GM19463 (cell line): ENCODE data around the gene HTATSF1.
A peak's percentile ranks its signal among the peaks of the same experiment; 100 is the strongest.

Experiments
- ATAC-seq: cut with Tn5 transposase; IDR thresholded peaks from one replicate; pipeline ENCODE4 v1.9.1; 2021; ENCODE audit warnings: mild to moderate bottlenecking, moderate library complexity; ENCODE audit not compliant: unreplicated experiment

HTATSF1 gene

GRCh38 chrX:136495043-136495442, 2.3 kb upstream of the HTATSF1 start:
- no peak for ATAC-seq

DNA sequence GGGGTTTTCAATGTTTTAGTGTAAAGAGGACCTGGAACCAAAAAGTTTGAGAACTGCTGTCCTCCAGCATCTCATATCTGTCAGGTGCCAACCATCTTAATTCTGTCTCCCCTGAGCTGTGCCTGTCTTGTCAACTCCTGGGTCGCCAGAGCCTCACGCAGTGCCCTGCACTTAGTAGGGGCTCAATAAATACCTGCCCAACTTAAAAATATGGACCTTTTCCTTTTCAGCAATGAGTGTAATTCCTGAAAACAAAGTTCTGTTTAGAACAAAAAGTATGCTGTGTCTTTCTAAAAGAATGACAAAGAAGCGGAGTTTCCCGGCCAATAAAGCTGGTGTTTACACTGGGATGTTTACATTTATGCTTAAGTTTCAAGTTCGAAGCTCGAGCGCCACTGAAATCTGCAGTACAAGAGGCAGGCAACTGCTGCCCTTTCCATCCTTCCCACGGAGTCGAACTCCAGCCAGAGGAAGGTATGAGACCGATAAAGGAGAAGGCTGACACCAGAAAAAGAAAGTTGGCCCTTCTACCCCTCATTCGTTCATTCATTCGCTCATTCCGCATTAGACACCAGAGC, 1.1 kb upstream of the HTATSF1 start:
- no peak for ATAC-seq

- peak; percentile 78 for ATAC-seq
Measured at GRCh38 chrX:136496764-136497555, 432 bp upstream of the HTATSF1 start.

- ATAC-seq = no peak
Measured at GRCh38 chrX:136519069-136519468, 21.7 kb downstream of the HTATSF1 start.

- ATAC-seq = no peak
Measured at GRCh38 chrX:136523770-136524169, 26.4 kb downstream of the HTATSF1 start.

- no peak for ATAC-seq
Measured at GRCh38 chrX:136525738-136526606, 28.6 kb downstream of the HTATSF1 start.

- ATAC-seq = no peak
Measured at GRCh38 chrX:136528645-136529315, 31.4 kb downstream of the HTATSF1 start.

- no peak for ATAC-seq
Measured at GRCh38 chrX:136529795-136530194, 32.4 kb downstream of the HTATSF1 start.

- no peak for ATAC-seq
Measured at GRCh38 chrX:136531951-136532350, 34.6 kb downstream of the HTATSF1 start, which contains the start of gene VGLL1. Gene VGLL1, plus strand, starts transcription at chrX:136532215. Its CDS starts 3,806 bp downstream, at chrX:136536021.

DNA sequence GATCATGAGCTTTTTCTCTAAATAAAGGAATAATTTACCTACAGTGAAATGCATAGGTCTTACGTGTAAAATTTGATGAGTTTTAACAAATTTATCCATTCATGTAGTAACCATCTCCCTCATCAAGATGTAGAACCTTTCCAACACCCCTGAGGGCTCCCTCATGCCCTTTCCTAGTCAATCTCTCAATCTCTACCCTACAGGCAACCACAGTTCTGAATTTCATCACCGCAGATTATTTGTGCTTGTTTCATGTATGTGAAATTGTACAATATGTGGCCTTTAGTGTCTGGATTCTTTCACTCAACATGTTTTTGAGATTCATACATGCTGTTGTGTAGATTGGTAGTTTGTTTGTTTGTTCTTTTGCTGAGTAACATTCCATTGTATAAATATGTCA, 36.7 kb downstream of the HTATSF1 start:
- no peak for ATAC-seq

DNA sequence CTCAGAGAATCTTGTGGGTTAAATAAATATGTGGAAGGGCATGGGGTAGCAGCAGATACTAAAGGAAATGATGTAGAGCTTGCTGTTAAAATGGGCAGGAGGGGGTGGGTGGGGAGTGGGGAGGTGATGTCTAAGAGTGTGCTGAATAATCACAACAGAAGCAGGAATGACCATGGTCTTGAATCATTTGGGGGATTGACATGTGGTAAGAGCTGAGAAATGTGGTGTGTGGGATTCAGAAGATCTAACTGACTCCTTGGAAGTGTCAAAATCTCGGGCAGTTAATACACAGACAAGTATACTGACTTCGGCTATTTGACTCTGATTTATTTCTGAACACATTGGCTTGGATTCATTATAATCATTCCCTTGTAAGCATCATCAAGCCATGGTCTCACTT, 41.4 kb downstream of the HTATSF1 start:
- ATAC-seq = no peak

GRCh38 chrX:136540226-136540625, 42.8 kb downstream of the HTATSF1 start:
- no peak for ATAC-seq

GRCh38 chrX:136541294-136541693, 43.9 kb downstream of the HTATSF1 start:
- ATAC-seq = no peak

DNA sequence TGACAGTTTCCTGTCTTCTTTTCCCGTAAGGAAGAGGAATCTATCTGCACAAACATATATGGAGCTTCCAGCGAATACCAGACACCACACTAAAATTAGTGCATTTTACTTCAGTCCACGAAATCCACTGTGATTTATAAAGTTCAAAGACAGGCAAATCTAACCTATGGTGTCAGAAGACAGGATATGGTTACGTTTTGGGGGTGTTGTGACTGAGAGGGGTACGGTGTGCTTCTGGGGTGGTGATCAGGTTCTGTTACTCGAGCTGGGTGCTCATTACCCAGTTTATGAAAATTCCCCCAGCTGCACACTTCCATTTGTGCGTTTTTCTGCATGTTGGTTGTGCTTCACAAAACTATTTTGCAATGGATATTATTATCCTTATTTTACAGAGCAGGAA, 44.9 kb downstream of the HTATSF1 start:
- ATAC-seq = no peak

GRCh38 chrX:136546371-136546781, 49.0 kb downstream of the HTATSF1 start:
- no peak for ATAC-seq

GRCh38 chrX:136549226-136549625, 51.8 kb downstream of the HTATSF1 start:
- ATAC-seq = no peak

DNA sequence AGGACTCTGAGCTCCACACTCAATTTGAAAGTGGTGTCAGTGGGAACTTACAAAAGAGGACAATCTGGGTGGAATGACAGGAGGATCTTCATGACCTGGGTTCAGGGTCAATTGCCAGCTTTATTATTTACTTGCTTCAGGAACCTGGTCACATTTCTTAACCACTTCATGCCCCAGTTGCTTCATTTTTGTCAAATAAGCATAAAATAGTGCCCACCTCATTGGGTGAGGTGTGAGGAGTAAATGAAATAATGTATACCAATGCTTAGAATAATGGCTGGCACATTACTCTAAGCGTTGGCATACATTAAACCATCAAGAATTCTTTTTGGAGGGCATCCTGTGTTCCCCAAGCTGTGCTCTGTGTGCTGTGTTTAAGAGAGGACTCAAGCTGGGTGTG, 54.0 kb downstream of the HTATSF1 start:
- ATAC-seq = no peak

GRCh38 chrX:136555694-136556093, 58.3 kb downstream of the HTATSF1 start:
- ATAC-seq = no peak
